Uterus (tissue), 4 donors: ENCODE measurements around the gene HRAS. TPM values are rescaled to one million over a fixed set of nuclear protein-coding genes. Genes with fewer than 3 reads are reported as not detected.

Experiments
- DNase-seq, 2 donors: peaks; one replicate each; pipeline ENCODE4 v3.0.0-alpha.2; 2019 to 2020
- H3K27ac ChIP-seq, 2 donors: fragments of 200-600 bp; sonication (generic); 1 replicate in 1 of 2; 2 replicates in 1 of 2; pipeline ENCODE4 v1.5.1; 2016 to 2018
- H3K27me3 ChIP-seq, 2 donors: fragments of 200-600 bp; sonication (generic); one replicate each; pipeline ENCODE4 v1.5.1; 2018 to 2019; ENCODE audit warnings: control low read depth in 1 of 2
- H3K36me3 ChIP-seq, 2 donors: fragments of 200-600 bp; sonication (generic); one replicate each; pipeline ENCODE4 v1.5.1; 2019; ENCODE audit warnings: control low read depth in 1 of 2
- H3K4me1 ChIP-seq, 2 donors: fragments of 200-600 bp; sonication (generic); one replicate each; pipeline ENCODE4 v1.5.1; 2018 to 2019; ENCODE audit warnings: control low read depth in 1 of 2
- H3K4me3 ChIP-seq, 2 donors: fragments of 200-600 bp; sonication (generic); 1 replicate in 1 of 2; 2 replicates in 1 of 2; pipeline ENCODE4 v1.5.1; 2018 to 2019; ENCODE audit warnings: mild to moderate bottlenecking in 1 of 2
- H3K9me3 ChIP-seq, 2 donors: fragments of 200-600 bp; sonication (generic); one replicate each; pipeline ENCODE4 v1.5.1; 2019; ENCODE audit warnings: control low read depth in 1 of 2
- CTCF ChIP-seq, 4 experiments: fragments of 200-600 bp in 2 of 4; fragments of 450-650 bp in 2 of 4; sonication (generic) in 2 of 4; IDR thresholded peaks; one replicate each; pipeline ENCODE4 v1.5.1; 2016 to 2019; ENCODE audit warnings: antibody characterized with exemption in 4 of 4, mild to moderate bottlenecking in 2 of 4, moderate library complexity in 1 of 4
- POLR2A ChIP-seq, 2 donors: fragments of 450-650 bp; IDR thresholded peaks; one replicate each; pipeline ENCODE4 v1.6.1; 2016; ENCODE audit warnings: antibody characterized with exemption in 2 of 2, mild to moderate bottlenecking in 1 of 2, moderate library complexity in 1 of 2
- intact Hi-C: fragments of 100-400 bp; cut with DNase I; formaldehyde crosslinking; loops from one replicate; pipeline ENCODE4 v1.15.1; 2023; ENCODE audit warnings: low total_unique reads
- total RNA-seq, 4 donors: library from RNA; depleted of rRNA in 3 of 4; stranded (reverse); fragments of >200 nt in 3 of 4; gene quantifications; one replicate each; pipeline versions ENCODE4 v1.1.0 to v1.2.4, GENCODE V29; 2014 to 2023
- donor health status: DM: yes; HTN: yes; CAD: no.

HRAS gene
- total RNA-seq, 4 donors from 2014 or later: 5.4 to 37.6 (median 23.8) TPM

GRCh38 chr11:539971-540481 lies 4.7 kb upstream of the HRAS start:
- TF ChIP-seq CTCF (IDR thresholded peaks at IDR 0.05) (no peak), POLR2A (IDR thresholded peaks at IDR 0.05) (no peak)
- intact Hi-C loops: no loop called here
- no peak for DNase-seq

GRCh38 chr11:538431-539051 lies 3.2 kb upstream of the HRAS start:
- no peak for TF ChIP-seq CTCF (IDR thresholded peaks at IDR 0.05)
- no peak for TF ChIP-seq POLR2A (IDR thresholded peaks at IDR 0.05)
- Histone ChIP-seq H3K27me3 (peaks cover 0 to 9% of the 10 kb centered on the region in 2 donors), H3K27ac (no peak overlapping the region), H3K9me3 (no peaks in the 10 kb centered on the region), H3K36me3 (no peaks in the 10 kb centered on the region), H3K4me3 (no peak overlapping the region), H3K4me1 (peaks cover 0 to 9% of the 10 kb centered on the region in 2 donors)
- DNase-seq: no peak
- intact Hi-C loops: no loop called here

More at GRCh38 chr11:539971-540481, 4.7 kb upstream of the HRAS start:
- Histone ChIP-seq H3K4me1 (no peaks in the 10 kb centered on the region), H3K27me3 (peaks cover 0 to 9% of the 10 kb centered on the region in 2 donors), H3K36me3 (no peaks in the 10 kb centered on the region), H3K9me3 (no peaks in the 10 kb centered on the region), H3K4me3 (no peak overlapping the region), H3K27ac (no peak overlapping the region)

GRCh38 chr11:537622-538430 lies 2.5 kb upstream of the HRAS start:
- Histone ChIP-seq H3K36me3 (no peaks in the 10 kb centered on the region), H3K4me1 (peaks cover 0 to 9% of the 10 kb centered on the region in 2 donors), H3K4me3 (no peak overlapping the region), H3K27me3 (peaks cover 0 to 9% of the 10 kb centered on the region in 2 donors), H3K27ac (no peak overlapping the region), H3K9me3 (no peaks in the 10 kb centered on the region)
- TF ChIP-seq CTCF (IDR thresholded peaks at IDR 0.05) (no peak), POLR2A (IDR thresholded peaks at IDR 0.05) (no peak)
- intact Hi-C loops: no loop called here
- DNase-seq: no peak

GRCh38 chr11:536841-537621 lies 1.7 kb upstream of the HRAS start, which contains the start of gene LRRC56:
Gene LRRC56 (plus strand): TSS chr11:537527. CDS start chr11:540685, 3,158 bp downstream.
- Histone ChIP-seq H3K27me3 (peaks cover 0 to 9% of the 10 kb centered on the region in 2 donors), H3K27ac (no peak within 1 kb of the TSS), H3K9me3 (no peaks in the 10 kb centered on the region), H3K4me3 (peak within 1 kb of the TSS in 1 of 2 donors; percentile 14), H3K36me3 (no peaks in the 10 kb centered on the region), H3K4me1 (peaks cover 0 to 9% of the 10 kb centered on the region in 2 donors)
- peak; percentile 60 to 70 for DNase-seq
- no peak for TF ChIP-seq CTCF (IDR thresholded peaks at IDR 0.05)
- no peak for TF ChIP-seq POLR2A (IDR thresholded peaks at IDR 0.05)
- intact Hi-C loops: no loop called here
